ENCODE results near the gene SYNDIG1. TPM values are rescaled to one million over a fixed set of nuclear protein-coding genes. Genes with fewer than 3 reads are reported as not detected.

Gene SYNDIG1
- total RNA-seq, 2 donors from 2014 or later = 0.78 TPM; not detected in 1

DNA sequence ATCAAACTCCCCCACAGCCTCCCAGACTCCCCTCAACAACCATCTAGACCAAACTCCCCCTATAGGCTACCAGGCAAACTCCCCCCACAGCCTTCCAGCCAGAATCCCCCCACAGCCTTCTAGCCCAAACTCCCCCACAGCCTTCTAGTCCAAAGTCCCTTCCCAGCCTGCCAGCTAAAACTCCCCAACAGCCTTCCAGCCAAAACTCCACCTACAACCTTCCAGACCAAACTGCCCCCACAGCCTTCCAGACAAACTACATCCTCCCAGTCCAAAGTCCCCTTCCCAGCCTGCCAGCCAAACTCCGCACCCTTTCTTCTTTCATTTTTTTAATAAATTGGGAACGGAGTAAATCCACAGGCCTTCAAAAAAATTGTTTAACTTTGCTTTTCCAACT, 37.4 kb upstream of the SYNDIG1 start:
- Histone ChIP-seq H3K36me3 (replicated peaks in 1 of 2; ENCODE audit: insufficient read depth in 1 of 2, low read depth in 2 of 2) (no peaks in the 10 kb centered on the region), H3K27ac (no peak overlapping the region), H3K9me3 (no peaks in the 10 kb centered on the region), H3K4me1 (no peaks in the 10 kb centered on the region), H3K27me3 (no peaks in the 10 kb centered on the region), H3K4me3 (no peak overlapping the region)
- no peak for TF ChIP-seq POLR2A (IDR thresholded peaks at IDR 0.05)
- TF ChIP-seq CTCF (IDR thresholded peaks at IDR 0.05) = no peak
- DNase-seq (peak in 1 of 4 donors; percentile 48), ATAC-seq (no peak)
- 14 to 18% methylated on average over 2 of the region's 2 CpGs for WGBS, 2 donors
- intact Hi-C loops (cut with DNase I) = no loop called here

- intact Hi-C loops (cut with DNase I) = no loop called here
- ATAC-seq (no peak), DNase-seq (no peak)
- Histone ChIP-seq H3K4me1 (no peaks in the 10 kb centered on the region), H3K27me3 (no peaks in the 10 kb centered on the region), H3K9me3 (no peaks in the 10 kb centered on the region), H3K4me3 (no peak overlapping the region), H3K36me3 (replicated peaks in 1 of 2; ENCODE audit: insufficient read depth in 1 of 2, low read depth in 2 of 2) (no peaks in the 10 kb centered on the region), H3K27ac (no peak overlapping the region)
- 24 to 40% methylated on average over 2 of the region's 2 CpGs for WGBS, 2 donors
- TF ChIP-seq CTCF (IDR thresholded peaks at IDR 0.05) (no peak), POLR2A (IDR thresholded peaks at IDR 0.05) (no peak)
Measured at GRCh38 chr20:24436160-24436559, 33.3 kb upstream of the SYNDIG1 start.

DNA sequence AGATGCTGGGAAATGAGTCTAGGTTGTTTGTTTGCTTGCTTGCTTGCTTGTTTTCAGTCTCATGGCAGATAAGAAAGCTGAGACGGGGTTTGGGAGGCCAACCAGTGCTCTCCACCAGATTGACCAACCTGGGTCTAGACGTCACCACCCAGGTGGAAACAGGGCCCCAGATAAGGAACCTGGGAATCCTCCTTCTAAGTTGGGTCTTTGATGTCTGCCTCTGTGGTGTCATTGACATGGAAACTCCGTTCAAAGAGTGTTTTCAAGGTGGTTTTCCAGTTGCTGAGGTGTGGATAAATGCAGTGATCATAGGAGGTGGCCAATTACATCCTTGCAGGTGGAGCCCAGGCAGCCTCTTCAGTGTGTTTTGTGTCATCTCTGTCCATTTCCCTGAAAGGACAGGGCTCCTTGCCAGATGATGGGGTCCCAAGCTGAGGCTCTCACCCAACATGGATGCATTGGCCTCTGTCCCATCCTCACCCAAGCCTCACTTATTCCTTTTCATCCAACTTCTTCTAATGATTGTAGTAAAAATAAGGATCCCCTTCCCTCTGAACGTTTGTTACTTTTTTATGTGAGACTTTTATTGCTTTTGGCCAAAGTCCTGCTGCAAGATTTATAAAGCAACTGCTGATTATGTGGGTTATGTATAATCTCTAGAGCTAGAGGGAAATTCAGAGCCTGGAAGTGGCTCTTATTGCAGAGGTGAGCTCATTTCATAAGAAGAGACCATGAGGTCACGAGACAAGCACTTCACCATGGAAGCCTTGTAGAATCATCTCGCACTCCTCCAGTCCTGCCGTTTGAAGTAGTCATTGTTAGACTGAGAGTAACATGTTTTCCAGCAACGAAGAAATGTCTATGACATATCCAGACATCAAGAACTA, 32.0 kb upstream of the SYNDIG1 start:
- no peak for DNase-seq
- no peak for ATAC-seq
- Histone ChIP-seq H3K36me3 (replicated peaks in 1 of 2; ENCODE audit: insufficient read depth in 1 of 2, low read depth in 2 of 2) (no peaks in the 10 kb centered on the region), H3K27ac (no peak overlapping the region), H3K4me1 (no peaks in the 10 kb centered on the region), H3K9me3 (no peaks in the 10 kb centered on the region), H3K27me3 (no peaks in the 10 kb centered on the region), H3K4me3 (no peak overlapping the region)
- intact Hi-C loops (cut with DNase I) = no loop called here
- TF ChIP-seq CTCF (IDR thresholded peaks at IDR 0.05) = no peak
- no peak for TF ChIP-seq POLR2A (IDR thresholded peaks at IDR 0.05)
- WGBS, 2 donors = 41 to 44% methylated on average over 8 of the region's 8 CpGs

DNA sequence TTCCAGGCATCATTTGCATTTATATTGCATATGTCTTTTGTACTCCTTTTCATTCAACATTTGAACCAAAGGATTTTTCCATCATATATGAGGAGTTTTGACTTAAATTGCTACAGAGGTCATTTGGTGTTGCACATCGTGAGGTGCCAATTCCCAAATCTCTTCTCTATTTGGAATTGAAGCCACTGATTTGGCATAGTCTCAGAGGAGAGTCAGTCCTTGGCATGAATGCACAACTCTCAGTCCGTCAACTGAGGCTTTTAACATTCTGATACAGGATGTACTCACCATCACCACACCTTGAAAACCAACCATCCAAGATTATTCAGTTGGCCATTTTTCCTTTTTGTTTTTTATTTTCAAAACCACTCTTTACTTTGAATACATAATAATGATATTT, 31.1 kb upstream of the SYNDIG1 start:
- Histone ChIP-seq H3K4me3 (no peak overlapping the region), H3K27ac (no peak overlapping the region), H3K9me3 (no peaks in the 10 kb centered on the region), H3K27me3 (no peaks in the 10 kb centered on the region), H3K4me1 (no peaks in the 10 kb centered on the region), H3K36me3 (replicated peaks in 1 of 2; ENCODE audit: insufficient read depth in 1 of 2, low read depth in 2 of 2) (no peaks in the 10 kb centered on the region)
- 40 to 48% methylated on average over 2 of the region's 2 CpGs for WGBS, 2 donors
- intact Hi-C loops (cut with DNase I) = no loop called here
- DNase-seq (no peak), ATAC-seq (no peak)
- no peak for TF ChIP-seq CTCF (IDR thresholded peaks at IDR 0.05)
- TF ChIP-seq POLR2A (IDR thresholded peaks at IDR 0.05) = no peak

All from body of pancreas (tissue), 4 donors.